H9 (cell line): ENCODE results near the gene THAP2. TPM values are rescaled to one million over a fixed set of nuclear protein-coding genes. Genes with fewer than 3 reads are reported as not detected.

ENCODE experiments used
- DNase-seq: peaks from one replicate; pipeline ENCODE4 v3.0.0-alpha.2; 2017
- H2AFZ ChIP-seq: one replicate; pipeline ENCODE4 v1.6.1; 2013; ENCODE audit warnings: mild to moderate bottlenecking, low read length, control low read depth, moderate library complexity
- H2AK5ac ChIP-seq: 2 replicates; pipeline ENCODE4 v1.6.1; 2013; ENCODE audit warnings: low read length, control low read depth, mixed read lengths; ENCODE audit not compliant: insufficient read length
- H2BK120ac ChIP-seq: one replicate; pipeline ENCODE4 v1.6.1; 2013; ENCODE audit warnings: low read depth, mild to moderate bottlenecking, low read length, control low read depth, inconsistent platforms; ENCODE audit not compliant: poor library complexity, severe bottlenecking
- H2BK12ac ChIP-seq: 2 replicates; pipeline ENCODE4 v1.6.1; 2013; ENCODE audit warnings: low read length, control low read depth, mixed read lengths, low read depth; ENCODE audit not compliant: insufficient read length
- H2BK15ac ChIP-seq: 2 replicates; pipeline ENCODE4 v1.6.1; 2013; ENCODE audit warnings: low read depth, low read length, control low read depth
- H2BK20ac ChIP-seq: one replicate; pipeline ENCODE4 v1.6.1; 2013; ENCODE audit warnings: low read depth, mild to moderate bottlenecking, low read length, control low read depth, inconsistent platforms; ENCODE audit not compliant: poor library complexity, severe bottlenecking
- H2BK5ac ChIP-seq: 2 replicates; pipeline ENCODE4 v1.6.1; 2013; ENCODE audit warnings: low read length, control low read depth, mixed read lengths; ENCODE audit not compliant: insufficient read length
- H3K14ac ChIP-seq: 2 replicates; pipeline ENCODE4 v1.6.1; 2013; ENCODE audit warnings: low read length, control low read depth; ENCODE audit not compliant: insufficient read depth
- H3K18ac ChIP-seq: 2 replicates; pipeline ENCODE4 v1.6.1; 2013; ENCODE audit warnings: low read depth, mild to moderate bottlenecking, mixed read lengths, low read length, control low read depth; ENCODE audit not compliant: insufficient read length
- H3K23ac ChIP-seq: 2 replicates; pipeline ENCODE4 v1.6.1; 2013; ENCODE audit warnings: low read length, control low read depth, mixed read lengths, low read depth; ENCODE audit not compliant: insufficient read length
- H3K23me2 ChIP-seq: 2 replicates; pipeline ENCODE4 v1.6.1; 2013; ENCODE audit warnings: low read depth, mild to moderate bottlenecking, mixed read lengths, low read length, control low read depth; ENCODE audit not compliant: insufficient read length, poor library complexity, severe bottlenecking
- H3K27ac ChIP-seq: 2 replicates; pipeline ENCODE4 v1.5.1; 2013; ENCODE audit warnings: low read length, control low read depth, mixed read lengths, low read depth; ENCODE audit not compliant: insufficient read length
- H3K27me3 ChIP-seq: 2 replicates; pipeline ENCODE4 v1.6.1; 2013; ENCODE audit warnings: low read length, control low read depth, inconsistent platforms; ENCODE audit not compliant: insufficient read depth
- H3K4ac ChIP-seq: 2 replicates; pipeline ENCODE4 v1.6.1; 2013; ENCODE audit warnings: low read depth, mild to moderate bottlenecking, control low read depth, inconsistent platforms, low read length, moderate library complexity
- H3K4me1 ChIP-seq: 2 replicates; pipeline ENCODE4 v1.6.1; 2013; ENCODE audit warnings: low read length, control low read depth, inconsistent platforms; ENCODE audit not compliant: insufficient read depth
- H3K4me2 ChIP-seq: 2 replicates; pipeline ENCODE4 v1.6.1; 2013; ENCODE audit warnings: low read length, control low read depth, mixed read lengths; ENCODE audit not compliant: insufficient read length, insufficient read depth
- H3K56ac ChIP-seq: 2 replicates; pipeline ENCODE4 v1.6.1; 2013; ENCODE audit warnings: low read depth, mild to moderate bottlenecking, mixed read lengths, low read length, control low read depth; ENCODE audit not compliant: insufficient read length
- H3K79me1 ChIP-seq: 2 replicates; pipeline ENCODE4 v1.6.1; 2013; ENCODE audit warnings: low read depth, mild to moderate bottlenecking, moderate library complexity, low read length, control low read depth, inconsistent platforms; ENCODE audit not compliant: insufficient read depth, poor library complexity, severe bottlenecking
- H3K79me2 ChIP-seq: 2 replicates; pipeline ENCODE4 v1.6.1; 2013; ENCODE audit warnings: low read length, control low read depth, inconsistent platforms; ENCODE audit not compliant: insufficient read depth
- H3K9ac ChIP-seq: 2 replicates; pipeline ENCODE4 v1.6.1; 2013; ENCODE audit warnings: low read length, control low read depth, mixed read lengths; ENCODE audit not compliant: insufficient read length; ENCODE audit errors: extremely low read depth
- H3K9me3 ChIP-seq: one replicate; pipeline ENCODE4 v1.6.1; 2013; ENCODE audit warnings: low read depth, low read length, inconsistent platforms; ENCODE audit not compliant: control insufficient read depth
- H3T11ph ChIP-seq: one replicate; pipeline ENCODE4 v1.6.1; 2013; ENCODE audit warnings: mild to moderate bottlenecking, low read length, control low read depth, inconsistent platforms
- H4K20me1 ChIP-seq: one replicate; pipeline ENCODE4 v1.6.1; 2013; ENCODE audit not compliant: control insufficient read depth, insufficient read length, insufficient read depth
- H4K5ac ChIP-seq: 2 replicates; pipeline ENCODE4 v1.6.1; 2013; ENCODE audit warnings: low read depth, mild to moderate bottlenecking, mixed read lengths, low read length, control low read depth; ENCODE audit not compliant: insufficient read length
- H4K8ac ChIP-seq: replicated peaks from 2 replicates; pipeline ENCODE4 v1.6.1; 2013; ENCODE audit warnings: low read length, control low read depth, mixed read lengths, low read depth; ENCODE audit not compliant: insufficient read length
- H4K91ac ChIP-seq: 2 replicates; pipeline ENCODE4 v1.6.1; 2013; ENCODE audit warnings: low read depth, mild to moderate bottlenecking, moderate library complexity, mixed read lengths, low read length, control low read depth; ENCODE audit not compliant: insufficient read length
- H3K27ac Mint-ChIP-seq, 3 experiments: 2 replicates in 2 of 3; 3 replicates in 1 of 3; pipeline ENCODE4 v1.8.0; 2020 to 2021; ENCODE audit warnings: mixed read lengths in 3 of 3, mild to moderate bottlenecking in 1 of 3, moderate library complexity in 1 of 3
- H3K27me3 Mint-ChIP-seq: 2 replicates; pipeline ENCODE4 v1.8.0; 2021; ENCODE audit warnings: low read depth, mild to moderate bottlenecking, moderate library complexity, mixed read lengths
- H3K36me3 Mint-ChIP-seq, 3 experiments: 2 replicates in 2 of 3; 3 replicates in 1 of 3; pipeline ENCODE4 v1.8.0; 2020 to 2021; ENCODE audit warnings: low read depth in 3 of 3, mixed read lengths in 3 of 3; ENCODE audit not compliant: insufficient read depth in 1 of 3
- H3K4me1 Mint-ChIP-seq, 2 experiments: 2 replicates each; pipeline ENCODE4 v1.8.0; 2020; ENCODE audit warnings: mixed read lengths in 2 of 2
- H3K4me3 Mint-ChIP-seq, 2 experiments: 2 replicates in 1 of 2; 3 replicates in 1 of 2; pipeline ENCODE4 v1.8.0; 2020 to 2021; ENCODE audit warnings: mild to moderate bottlenecking in 2 of 2, mixed read lengths in 2 of 2, moderate library complexity in 1 of 2
- H3K9me3 Mint-ChIP-seq, 2 experiments: 2 replicates in 1 of 2; 3 replicates in 1 of 2; pipeline ENCODE4 v1.8.0; 2020; ENCODE audit warnings: mild to moderate bottlenecking in 2 of 2, mixed read lengths in 2 of 2, moderate library complexity in 1 of 2
- WGBS: extraction: QIAGEN DNeasy Blood & Tissue Kit; methylation state at CpG from one replicate; pipeline ENCODE4 v1.1.7; 2013; ENCODE audit warnings: missing lambda C conversion rate, low lambda C conversion rate, mixed read lengths; ENCODE audit not compliant: insufficient read length; ENCODE audit errors: extremely low coverage; 5-methylcytosine and 5-hydroxymethylcytosine counted together
- total RNA-seq: library from RNA; stranded (reverse); gene quantifications from 2 replicates; pipeline ENCODE4 v1.2.1, GENCODE V29; 2021
- TF ChIP-seq, protein P1 (sequence below): fragments of 200-600 bp; sonication (generic); conservative IDR thresholded peaks from 3 replicates; pipeline ENCODE4 v1.8.0; 2021; ENCODE audit warnings: antibody characterized with exemption, mild to moderate bottlenecking

The THAP2 gene
- total RNA-seq, 1 experiment from 2014 or later = 3.7 TPM

DNA sequence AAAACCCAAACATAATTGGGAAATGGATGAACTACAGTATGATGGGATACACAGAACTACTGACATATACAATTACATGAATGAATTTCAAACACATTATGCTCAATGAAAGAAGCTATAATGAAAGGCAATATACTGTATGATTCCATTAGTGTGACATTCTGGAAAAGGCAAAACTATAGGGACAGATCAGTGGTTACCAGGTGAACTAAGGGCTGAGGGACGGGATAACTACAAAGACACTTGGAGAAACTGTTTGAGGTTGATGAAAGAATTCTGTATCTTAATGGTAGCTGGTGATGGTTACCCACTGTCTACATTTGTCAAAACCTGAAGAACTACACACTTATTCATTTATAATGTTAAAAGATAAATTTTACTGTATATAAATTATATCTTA lies 8.2 kb upstream of the THAP2 start:
- H2BK12ac ChIP-seq = no peak overlapping the region
- WGBS = no CpG with 5 or more reads among the region's 1 CpG
- H3K4ac ChIP-seq = no peak overlapping the region
- H2BK5ac ChIP-seq = no peak overlapping the region
- H3K4me1 ChIP-seq = no peaks in the 10 kb centered on the region
- H3K79me1 ChIP-seq = no peaks in the 10 kb centered on the region
- no peaks in the 10 kb centered on the region for H3K23me2 ChIP-seq
- H3K79me2 ChIP-seq = no peaks in the 10 kb centered on the region; the same call in 1 of the 2 replicates
- H3K9me3 Mint-ChIP-seq = peaks cover 0 to 2% of the 10 kb centered on the region in 2 experiments; a peak in 3 of 5 replicates
- no peaks in the 10 kb centered on the region for H3K27me3 Mint-ChIP-seq
- H3K9me3 ChIP-seq = no peaks in the 10 kb centered on the region
- H2AFZ ChIP-seq = no peak overlapping the region
- H3K27ac Mint-ChIP-seq = no peak overlapping the region
- H2BK120ac ChIP-seq = no peak overlapping the region
- H3K36me3 Mint-ChIP-seq = peaks cover 28 to 31% (median 29%) of the 10 kb centered on the region in 3 experiments
- no peak overlapping the region for H3K18ac ChIP-seq
- no peak overlapping the region for H2AK5ac ChIP-seq
- no peak overlapping the region for H4K91ac ChIP-seq
- no peak overlapping the region for H3K4me2 ChIP-seq
- no peaks in the 10 kb centered on the region for H3K27me3 ChIP-seq
- DNase-seq = no peak
- H3K14ac ChIP-seq = no peak overlapping the region
- no peak overlapping the region for H3T11ph ChIP-seq
- H3K4me1 Mint-ChIP-seq = peaks cover 3 to 8% of the 10 kb centered on the region in 2 experiments; a peak in 3 of 4 replicates
- no peak overlapping the region for H3K23ac ChIP-seq
- no peak overlapping the region for H4K5ac ChIP-seq
- no peak overlapping the region for H2BK15ac ChIP-seq
- H3K27ac ChIP-seq = no peak overlapping the region
- H3K56ac ChIP-seq = no peak overlapping the region
- TF ChIP-seq, protein P1, sequence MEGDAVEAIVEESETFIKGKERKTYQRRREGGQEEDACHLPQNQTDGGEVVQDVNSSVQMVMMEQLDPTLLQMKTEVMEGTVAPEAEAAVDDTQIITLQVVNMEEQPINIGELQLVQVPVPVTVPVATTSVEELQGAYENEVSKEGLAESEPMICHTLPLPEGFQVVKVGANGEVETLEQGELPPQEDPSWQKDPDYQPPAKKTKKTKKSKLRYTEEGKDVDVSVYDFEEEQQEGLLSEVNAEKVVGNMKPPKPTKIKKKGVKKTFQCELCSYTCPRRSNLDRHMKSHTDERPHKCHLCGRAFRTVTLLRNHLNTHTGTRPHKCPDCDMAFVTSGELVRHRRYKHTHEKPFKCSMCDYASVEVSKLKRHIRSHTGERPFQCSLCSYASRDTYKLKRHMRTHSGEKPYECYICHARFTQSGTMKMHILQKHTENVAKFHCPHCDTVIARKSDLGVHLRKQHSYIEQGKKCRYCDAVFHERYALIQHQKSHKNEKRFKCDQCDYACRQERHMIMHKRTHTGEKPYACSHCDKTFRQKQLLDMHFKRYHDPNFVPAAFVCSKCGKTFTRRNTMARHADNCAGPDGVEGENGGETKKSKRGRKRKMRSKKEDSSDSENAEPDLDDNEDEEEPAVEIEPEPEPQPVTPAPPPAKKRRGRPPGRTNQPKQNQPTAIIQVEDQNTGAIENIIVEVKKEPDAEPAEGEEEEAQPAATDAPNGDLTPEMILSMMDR = no peak
- no peak overlapping the region for H3K4me3 Mint-ChIP-seq
- no peak overlapping the region for H3K9ac ChIP-seq
- no peak overlapping the region for H4K8ac ChIP-seq
- no peaks in the 10 kb centered on the region for H4K20me1 ChIP-seq
- no peak overlapping the region for H2BK20ac ChIP-seq
